Testis (tissue), 2 donors: ENCODE results near the gene RPL22.

Source experiments
- CTCF ChIP-seq, 3 experiments: fragments of 450-650 bp in 2 of 3; fragments of 200-600 bp in 1 of 3; sonication (generic) in 1 of 3; IDR thresholded peaks; one replicate each; pipeline ENCODE4 v1.5.1; 2016 to 2019; ENCODE audit warnings: antibody characterized with exemption in 3 of 3, mild to moderate bottlenecking in 2 of 3, moderate library complexity in 1 of 3
- POLR2A ChIP-seq: fragments of 450-650 bp; IDR thresholded peaks from one replicate; pipeline ENCODE4 v1.6.1; 2017; ENCODE audit warnings: antibody characterized with exemption, mild to moderate bottlenecking, moderate library complexity

- TF ChIP-seq CTCF (IDR thresholded peaks at IDR 0.05) (peak; percentile 76 to 89 (median 79)), POLR2A (no peak)
Observed at GRCh38 chr1:6245086-6245868, 45.9 kb upstream of the RPL22 start.
